NCI-H2029 treated with DMSO at 0.1 percent for 48 hours (cell line): ENCODE results near the gene PIGW.
"Not testable (repeated sequence)": the region's sequence is repeated elsewhere in the genome, so short reads cannot be mapped to it uniquely, and the experiment has no call there.

Experiments used
- DNase-seq: peaks from one replicate; lab custom pipeline; 2025; lab: John Stamatoyannopoulos, UW

Gene PIGW

GRCh38 chr17:36508439-36508838 lies 26.3 kb upstream of the PIGW start:
- DNase-seq = not testable (repeated sequence)

GRCh38 chr17:36509272-36509985 lies 25.4 kb upstream of the PIGW start:
- no peak for DNase-seq

GRCh38 chr17:36510636-36511035 lies 24.2 kb upstream of the PIGW start:
- DNase-seq = no peak

GRCh38 chr17:36511216-36511615 lies 23.6 kb upstream of the PIGW start:
- DNase-seq = no peak

GRCh38 chr17:36512641-36513040 lies 22.1 kb upstream of the PIGW start:
- no peak for DNase-seq

GRCh38 chr17:36514856-36515255 lies 19.9 kb upstream of the PIGW start:
- no peak for DNase-seq

GRCh38 chr17:36515837-36516236 lies 18.9 kb upstream of the PIGW start:
- DNase-seq = no peak

GRCh38 chr17:36523113-36523512 lies 11.7 kb upstream of the PIGW start:
- no peak for DNase-seq

- no peak for DNase-seq
Measured at GRCh38 chr17:36524428-36524876, 10.3 kb upstream of the PIGW start.

GRCh38 chr17:36525113-36525512 lies 9.7 kb upstream of the PIGW start:
- no peak for DNase-seq

- DNase-seq = no peak
Measured at GRCh38 chr17:36525888-36526287, 8.9 kb upstream of the PIGW start.

GRCh38 chr17:36527621-36528250 lies 7.1 kb upstream of the PIGW start:
- DNase-seq = no peak

GRCh38 chr17:36529121-36529520 lies 5.7 kb upstream of the PIGW start:
- no peak for DNase-seq

- no peak for DNase-seq
Measured at GRCh38 chr17:36532435-36532975, 2.3 kb upstream of the PIGW start.

GRCh38 chr17:36533935-36534839 lies 600 bp upstream of the PIGW start:
- peak; percentile 69 for DNase-seq

GRCh38 chr17:36535669-36536081 lies 888 bp downstream of the PIGW start:
- no peak for DNase-seq

GRCh38 chr17:36540696-36541095 lies 5.9 kb downstream of the PIGW start:
- DNase-seq = no peak

GRCh38 chr17:36542755-36543154 lies 8.0 kb downstream of the PIGW start:
- no peak for DNase-seq

GRCh38 chr17:36544044-36544306 lies 9.2 kb downstream of the PIGW start:
- no peak for DNase-seq

- peak; percentile 18 for DNase-seq
Measured at GRCh38 chr17:36544307-36545076, 9.7 kb downstream of the PIGW start, which contains the start of gene GGNBP2. Gene GGNBP2, plus strand, starts transcription at chr17:36544919. Its CDS starts 806 bp downstream, at chr17:36545725.

GRCh38 chr17:36545077-36545464 lies 10.3 kb downstream of the PIGW start:
- DNase-seq = no peak
